GM12891 (cell line): ENCODE data around the gene PGC.

Experiments
- POLR2A ChIP-seq: IDR thresholded peaks from 2 replicates; pipeline ENCODE4 v1.6.1; 2011; ENCODE audit warnings: low read depth, low read length, control low read depth
- POLR2AphosphoS5 ChIP-seq: IDR thresholded peaks from 2 replicates; pipeline ENCODE4 v1.6.1; 2011; ENCODE audit warnings: low read depth, low read length, control low read depth
- TAF1 ChIP-seq: IDR thresholded peaks from 2 replicates; pipeline ENCODE4 v1.6.1; 2011; ENCODE audit warnings: low read depth, low read length, control low read depth

- TF ChIP-seq POLR2A (no peak), TAF1 (no peak), POLR2AphosphoS5 (no peak)
Measured at GRCh38 chr6:41728954-41729353, 18.2 kb downstream of the PGC start.
